IMR-90 (cell line): ENCODE data around the gene RSU1. TPM values are rescaled to one million over a fixed set of nuclear protein-coding genes. Genes with fewer than 3 reads are reported as not detected.

Experiments
- ATAC-seq: fragments of 200-7000 bp; cut with Tn5 transposase; 2 replicates; pipeline ENCODE4 v1.9.1; 2020; ENCODE audit warnings: low read depth, mild to moderate bottlenecking, moderate library complexity
- BruUV-seq: library from RNA; stranded (reverse); fragments of 400-500 nt; replicated peaks from 2 replicates; lab custom pipeline; 2021; lab: Mats Ljungman, UMichigan
- CTCF ChIA-PET: fragments of 300-600 bp; formaldehyde crosslinking; extraction: SDS; loops from one replicate; lab custom pipeline; 2021; ENCODE audit warnings: antibody characterized with exemption; lab: Yijun Ruan, JAX
- POLR2A ChIA-PET: fragments of 300-600 bp; sonication (Branson Sonifier 250); formaldehyde crosslinking; loops from one replicate; lab custom pipeline; 2022; ENCODE audit warnings: antibody characterized with exemption; ENCODE audit not compliant: unreplicated experiment; lab: Charles Lee
- DNase-seq: peaks from one replicate; pipeline ENCODE4 v3.0.0; 2013
- H2AFZ ChIP-seq: replicated peaks from 2 replicates; pipeline ENCODE3; 2013; ENCODE audit warnings: low read length, mild to moderate bottlenecking; ENCODE audit not compliant: poor library complexity
- H2AK5ac ChIP-seq: 2 replicates; pipeline ENCODE4 v1.6.1; 2013; ENCODE audit warnings: low read depth, low read length, inconsistent platforms
- H2AK9ac ChIP-seq: replicated peaks from 2 replicates; pipeline ENCODE3; 2013; ENCODE audit warnings: mild to moderate bottlenecking, low read depth, low read length, moderate library complexity; ENCODE audit not compliant: poor library complexity
- H2BK120ac ChIP-seq: 2 replicates; pipeline ENCODE4 v1.6.1; 2013; ENCODE audit warnings: low read depth, low read length, inconsistent platforms
- H2BK15ac ChIP-seq: 3 replicates; pipeline ENCODE4 v1.6.1; 2013; ENCODE audit warnings: low read depth, low read length, inconsistent platforms
- H2BK20ac ChIP-seq: 2 replicates; pipeline ENCODE4 v1.6.1; 2013; ENCODE audit warnings: low read depth, mild to moderate bottlenecking, inconsistent platforms, low read length, moderate library complexity
- H2BK5ac ChIP-seq: 2 replicates; pipeline ENCODE4 v1.6.1; 2013; ENCODE audit warnings: mild to moderate bottlenecking, low read depth, low read length, inconsistent platforms; ENCODE audit not compliant: poor library complexity, severe bottlenecking
- H3K14ac ChIP-seq: replicated peaks from 2 replicates; pipeline ENCODE4 v1.6.1; 2013; ENCODE audit warnings: low read depth, low read length, inconsistent platforms
- H3K18ac ChIP-seq: 2 replicates; pipeline ENCODE4 v1.6.1; 2013; ENCODE audit warnings: low read depth, low read length, control low read depth
- H3K23ac ChIP-seq: 2 replicates; pipeline ENCODE4 v1.6.1; 2013; ENCODE audit warnings: low read depth, low read length, inconsistent platforms
- H3K27ac ChIP-seq: 2 replicates; pipeline ENCODE4 v1.5.1; 2013; ENCODE audit warnings: mild to moderate bottlenecking, control low read depth, low read length; ENCODE audit not compliant: insufficient read depth
- H3K27me3 ChIP-seq: 2 replicates; pipeline ENCODE4 v1.6.1; 2013; ENCODE audit warnings: low read length; ENCODE audit not compliant: control insufficient read depth, insufficient read depth
- H3K36me3 ChIP-seq: 2 replicates; pipeline ENCODE4 v1.6.1; 2013; ENCODE audit warnings: low read length, mixed read lengths; ENCODE audit not compliant: control insufficient read depth, insufficient read depth
- H3K4ac ChIP-seq: 2 replicates; pipeline ENCODE4 v1.6.1; 2013; ENCODE audit warnings: low read depth, low read length, inconsistent platforms
- H3K4me1 ChIP-seq: 2 replicates; pipeline ENCODE4 v1.6.1; 2013; ENCODE audit warnings: low read length, mixed read lengths; ENCODE audit not compliant: control insufficient read depth, insufficient read depth
- H3K4me2 ChIP-seq: 2 replicates; pipeline ENCODE4 v1.6.1; 2013; ENCODE audit warnings: low read depth, mild to moderate bottlenecking, control low read depth, low read length, moderate library complexity
- H3K4me3 ChIP-seq: 2 replicates; pipeline ENCODE4 v1.5.1; 2013; ENCODE audit warnings: low read depth, mild to moderate bottlenecking, control low read depth, low read length, moderate library complexity; ENCODE audit not compliant: insufficient read depth
- H3K56ac ChIP-seq: 2 replicates; pipeline ENCODE4 v1.6.1; 2013; ENCODE audit warnings: low read length, inconsistent platforms; ENCODE audit not compliant: insufficient read depth; ENCODE audit errors: extremely low read depth
- H3K79me1 ChIP-seq, 2 experiments: 2 replicates each; pipeline ENCODE4 v1.6.1; 2013; ENCODE audit warnings: low read length in 2 of 2, inconsistent platforms in 1 of 2, low read depth in 1 of 2
- H3K9ac ChIP-seq: 2 replicates; pipeline ENCODE4 v1.6.1; 2013; ENCODE audit warnings: low read depth, low read length, control low read depth
- H3K9me1 ChIP-seq: 2 replicates; pipeline ENCODE4 v1.6.1; 2013; ENCODE audit warnings: low read length, inconsistent platforms; ENCODE audit not compliant: insufficient read depth
- H3K9me3 ChIP-seq: 2 replicates; pipeline ENCODE4 v1.6.1; 2013; ENCODE audit warnings: low read length; ENCODE audit not compliant: control insufficient read depth, insufficient read depth
- H4K20me1 ChIP-seq: 2 replicates; pipeline ENCODE4 v1.6.1; 2013; ENCODE audit warnings: low read length, inconsistent platforms; ENCODE audit not compliant: insufficient read depth
- H4K5ac ChIP-seq: 2 replicates; pipeline ENCODE4 v1.6.1; 2013; ENCODE audit warnings: mild to moderate bottlenecking, low read depth, low read length, control low read depth
- H4K8ac ChIP-seq, 2 experiments: 2 replicates each; pipeline ENCODE4 v1.6.1; 2013; ENCODE audit warnings: low read depth in 2 of 2, low read length in 2 of 2, control low read depth in 1 of 2, inconsistent platforms in 1 of 2
- H4K91ac ChIP-seq: 2 replicates; pipeline ENCODE4 v1.6.1; 2013; ENCODE audit warnings: low read depth, low read length, inconsistent platforms; ENCODE audit not compliant: insufficient read depth
- CEBPB ChIP-seq: IDR thresholded peaks from 2 replicates; pipeline ENCODE4 v1.6.1; 2012; ENCODE audit warnings: low read depth, low read length, improper control_type of control experiment
- NFE2L2 ChIP-seq: fragments of 150-350 bp; IDR thresholded peaks from 2 replicates; pipeline ENCODE4 v1.6.1; 2016; ENCODE audit warnings: low read depth, mild to moderate bottlenecking, low read length
- RFX5 ChIP-seq: IDR thresholded peaks from 2 replicates; pipeline ENCODE4 v1.8.0; 2012; ENCODE audit warnings: low read depth, mild to moderate bottlenecking, low read length, moderate library complexity
- SMC3 ChIP-seq: fragments of 150-350 bp; IDR thresholded peaks from 2 replicates; pipeline ENCODE4 v1.6.1; 2016; ENCODE audit warnings: low read depth, mild to moderate bottlenecking, antibody characterized with exemption, low read length, moderate library complexity
- WGBS, 2 experiments: methylation state at CpG; one replicate each; pipeline versions ENCODE4 v1.1.5 to v1.1.7; 2013; ENCODE audit warnings: missing lambda C conversion rate in 2 of 2; ENCODE audit not compliant: insufficient read length in 1 of 2; ENCODE audit errors: extremely low coverage in 2 of 2; 5-methylcytosine and 5-hydroxymethylcytosine counted together
- dilution Hi-C: fragments of 300-500 bp; cut with HindIII; formaldehyde crosslinking; loops from one replicate; pipeline ENCODE4 v1.14.3; 2018; ENCODE audit warnings: low sequenced_read_pairs; ENCODE audit not compliant: unreplicated experiment
- in situ Hi-C: fragments of 300-500 bp; cut with MboI; formaldehyde crosslinking; loops from 3 replicates; pipeline ENCODE4 v1.14.3; 2019; ENCODE audit warnings: low sequenced_read_pairs, inconsistent platforms, mixed read lengths
- intact Hi-C: fragments of 100-400 bp; cut with micrococcal nuclease; formaldehyde crosslinking; loops from 2 replicates; pipeline ENCODE4 v1.10.0; 2022
- polyA plus RNA-seq, 3 experiments: library from polyadenylated mRNA; depleted of rRNA; stranded (reverse); fragments of >200 nt; gene quantifications; 2 replicates each; pipeline ENCODE4 v1.2.3, GENCODE V29; 2012; ENCODE audit warnings: low replicate concordance in 1 of 3
- total RNA-seq: library from RNA; depleted of rRNA; stranded (reverse); fragments of >200 nt; gene quantifications from 2 replicates; pipeline ENCODE4 v1.2.3, GENCODE V29; 2012

Gene RSU1
- total and polyA plus RNA-seq, 2 of the 4 experiments (the other 2 are of a cell fraction), result 134 to 148 TPM

DNA sequence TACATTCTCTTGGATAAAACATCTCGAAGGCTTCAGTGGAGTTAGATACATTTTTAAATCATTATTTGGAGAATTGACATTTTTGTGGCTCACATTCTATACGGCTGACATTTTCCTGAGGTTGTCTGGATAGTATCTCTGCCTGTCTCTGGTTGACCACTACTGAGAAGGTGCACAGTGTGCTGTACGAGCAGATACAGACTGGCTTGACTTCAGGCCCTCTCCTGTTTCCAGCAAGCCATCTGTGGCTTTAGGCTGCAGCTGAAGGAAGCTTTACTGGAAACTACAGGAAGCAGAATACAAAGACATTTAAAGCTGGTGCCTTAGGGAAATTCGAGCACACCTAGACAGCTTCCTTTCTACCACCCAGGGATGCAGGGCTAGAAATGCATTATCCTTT is 39.3 kb upstream of the RSU1 start:
- Histone ChIP-seq H2BK120ac (peak overlapping the region; percentile 7; the same call in 1 of the 2 replicates), H2BK5ac (no peak overlapping the region), H3K4me1 (peaks cover 3% of the 10 kb centered on the region), H3K4me3 (no peak overlapping the region), H3K56ac (no peak overlapping the region), H2BK15ac (no peak overlapping the region), H4K20me1 (no peaks in the 10 kb centered on the region), H3K18ac (no peak overlapping the region), H4K5ac (no peak overlapping the region), H2AK5ac (peak overlapping the region; percentile 35; the same call in 1 of the 2 replicates), H3K9me3 (no peaks in the 10 kb centered on the region), H2AFZ (peak overlapping the region; percentile 75), H2AK9ac (no peak overlapping the region), H3K4me2 (no peak overlapping the region), H3K27me3 (no peaks in the 10 kb centered on the region), H4K8ac (peak overlapping the region in 1 of 2 experiments; percentile 27; a peak in 2 of 4 replicates), H3K14ac (0 out of 2 replicates have a peak overlapping the region, but pooled peaks have one; percentile 3), H4K91ac (no peak overlapping the region), H3K9ac (no peak overlapping the region), H3K36me3 (no peaks in the 10 kb centered on the region), H3K4ac (no peak overlapping the region), H3K27ac (no peak overlapping the region), H2BK20ac (0 out of 2 replicates have a peak overlapping the region, but pooled peaks have one; percentile 5), H3K9me1 (peaks cover 5% of the 10 kb centered on the region), H3K23ac (no peak overlapping the region), H3K79me1 (no peaks in the 10 kb centered on the region)
- WGBS, 2 experiments, result no CpG with 5 or more reads among the region's 4 CpGs
- in situ Hi-C loops, result no loop called here
- intact Hi-C loops, result loop anchor here (5.0 kb wide), 1 partner anchor 266 kb away; no protein-coding TSS in a partner anchor
- ChIA-PET POLR2A (no interaction called here), CTCF (interaction anchor here (0.7 to 1.3 kb wide), 3 partner anchors 18 to 88 kb away, joined by 3 read pairs; no protein-coding TSS in a partner anchor)
- ATAC-seq (no peak), DNase-seq (no peak)
- BruUV-seq, result no TSS peak
- dilution Hi-C loops, result no loop called here
- TF ChIP-seq CEBPB (no peak), NFE2L2 (no peak), SMC3 (no peak), RFX5 (no peak)
